ENCODE results near the gene CHRNA7.
"Not testable (repeated sequence)": the region's sequence is repeated elsewhere in the genome, so short reads cannot be mapped to it uniquely, and the experiment has no call there.

DNA sequence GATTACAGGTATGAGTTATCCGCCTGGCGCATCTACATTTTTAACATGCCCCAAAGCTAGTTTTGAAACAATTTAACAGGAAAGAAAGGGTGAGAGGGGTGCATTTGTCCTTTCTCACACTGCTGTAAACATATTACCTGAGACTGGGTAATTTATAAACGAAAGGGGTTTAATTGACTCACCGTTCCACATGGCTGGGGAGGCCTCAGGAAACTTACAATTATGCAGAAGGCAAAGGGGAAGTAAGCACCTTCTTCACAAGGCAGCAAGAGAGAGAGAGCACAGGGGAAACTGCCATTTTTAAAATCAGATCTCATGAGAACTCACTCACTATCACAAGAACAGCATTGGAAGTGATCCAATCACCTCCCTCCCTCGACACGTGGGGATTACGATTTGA lies 165.9 kb downstream of the CHRNA7 start:
- TF ChIP-seq, protein P1, sequence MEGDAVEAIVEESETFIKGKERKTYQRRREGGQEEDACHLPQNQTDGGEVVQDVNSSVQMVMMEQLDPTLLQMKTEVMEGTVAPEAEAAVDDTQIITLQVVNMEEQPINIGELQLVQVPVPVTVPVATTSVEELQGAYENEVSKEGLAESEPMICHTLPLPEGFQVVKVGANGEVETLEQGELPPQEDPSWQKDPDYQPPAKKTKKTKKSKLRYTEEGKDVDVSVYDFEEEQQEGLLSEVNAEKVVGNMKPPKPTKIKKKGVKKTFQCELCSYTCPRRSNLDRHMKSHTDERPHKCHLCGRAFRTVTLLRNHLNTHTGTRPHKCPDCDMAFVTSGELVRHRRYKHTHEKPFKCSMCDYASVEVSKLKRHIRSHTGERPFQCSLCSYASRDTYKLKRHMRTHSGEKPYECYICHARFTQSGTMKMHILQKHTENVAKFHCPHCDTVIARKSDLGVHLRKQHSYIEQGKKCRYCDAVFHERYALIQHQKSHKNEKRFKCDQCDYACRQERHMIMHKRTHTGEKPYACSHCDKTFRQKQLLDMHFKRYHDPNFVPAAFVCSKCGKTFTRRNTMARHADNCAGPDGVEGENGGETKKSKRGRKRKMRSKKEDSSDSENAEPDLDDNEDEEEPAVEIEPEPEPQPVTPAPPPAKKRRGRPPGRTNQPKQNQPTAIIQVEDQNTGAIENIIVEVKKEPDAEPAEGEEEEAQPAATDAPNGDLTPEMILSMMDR (IDR thresholded peaks at IDR 0.05; ENCODE audit: insufficient read depth, low read length), result not testable (repeated sequence)
- not testable (repeated sequence) for TF ChIP-seq GABPA, POLR2AphosphoS5 (IDR thresholded peaks at IDR 0.05; ENCODE audit: low read depth)
- TF ChIP-seq, protein P2, sequence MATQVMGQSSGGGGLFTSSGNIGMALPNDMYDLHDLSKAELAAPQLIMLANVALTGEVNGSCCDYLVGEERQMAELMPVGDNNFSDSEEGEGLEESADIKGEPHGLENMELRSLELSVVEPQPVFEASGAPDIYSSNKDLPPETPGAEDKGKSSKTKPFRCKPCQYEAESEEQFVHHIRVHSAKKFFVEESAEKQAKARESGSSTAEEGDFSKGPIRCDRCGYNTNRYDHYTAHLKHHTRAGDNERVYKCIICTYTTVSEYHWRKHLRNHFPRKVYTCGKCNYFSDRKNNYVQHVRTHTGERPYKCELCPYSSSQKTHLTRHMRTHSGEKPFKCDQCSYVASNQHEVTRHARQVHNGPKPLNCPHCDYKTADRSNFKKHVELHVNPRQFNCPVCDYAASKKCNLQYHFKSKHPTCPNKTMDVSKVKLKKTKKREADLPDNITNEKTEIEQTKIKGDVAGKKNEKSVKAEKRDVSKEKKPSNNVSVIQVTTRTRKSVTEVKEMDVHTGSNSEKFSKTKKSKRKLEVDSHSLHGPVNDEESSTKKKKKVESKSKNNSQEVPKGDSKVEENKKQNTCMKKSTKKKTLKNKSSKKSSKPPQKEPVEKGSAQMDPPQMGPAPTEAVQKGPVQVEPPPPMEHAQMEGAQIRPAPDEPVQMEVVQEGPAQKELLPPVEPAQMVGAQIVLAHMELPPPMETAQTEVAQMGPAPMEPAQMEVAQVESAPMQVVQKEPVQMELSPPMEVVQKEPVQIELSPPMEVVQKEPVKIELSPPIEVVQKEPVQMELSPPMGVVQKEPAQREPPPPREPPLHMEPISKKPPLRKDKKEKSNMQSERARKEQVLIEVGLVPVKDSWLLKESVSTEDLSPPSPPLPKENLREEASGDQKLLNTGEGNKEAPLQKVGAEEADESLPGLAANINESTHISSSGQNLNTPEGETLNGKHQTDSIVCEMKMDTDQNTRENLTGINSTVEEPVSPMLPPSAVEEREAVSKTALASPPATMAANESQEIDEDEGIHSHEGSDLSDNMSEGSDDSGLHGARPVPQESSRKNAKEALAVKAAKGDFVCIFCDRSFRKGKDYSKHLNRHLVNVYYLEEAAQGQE (IDR thresholded peaks at IDR 0.05; ENCODE audit: insufficient replicate concordance, low read depth), result not testable (repeated sequence)

Measured in HL-60 (cell line).